Measurements from ENCODE around the gene PRRX2.
"Not testable (repeated sequence)": the region's sequence is repeated elsewhere in the genome, so short reads cannot be mapped to it uniquely, and the experiment has no call there.

Gene PRRX2

GRCh38 chr9:129633207-129633606 lies 32.2 kb upstream of the PRRX2 start:
- H3K27ac ChIP-seq (ENCODE audit: low read depth, low read length): no peak overlapping the region
- H3K4me2 ChIP-seq (ENCODE audit: low read length): no peak overlapping the region
- H3K9me2 ChIP-seq (replicated peaks; ENCODE audit: control insufficient read depth, low read length): no peaks in the 10 kb centered on the region
- no peaks in the 10 kb centered on the region for H3K9me3 ChIP-seq (ENCODE audit: control insufficient read depth, insufficient read depth, low read length)
- TF ChIP-seq EZH2phosphoT487 (IDR thresholded peaks at IDR 0.05; ENCODE audit: borderline replicate concordance, low read length) (no peak), CTCF (IDR thresholded peaks at IDR 0.05; ENCODE audit: low read depth, low read length, poor library complexity, severe bottlenecking) (no peak)
- no peak overlapping the region for H3K4me3 ChIP-seq (ENCODE audit: low read length)
- H3K36me3 ChIP-seq (ENCODE audit: control insufficient read depth, low read length): peaks cover 87% of the 10 kb centered on the region
- H3K27me3 ChIP-seq (ENCODE audit: control insufficient read depth, low read length): no peaks in the 10 kb centered on the region
- peaks cover 7% of the 10 kb centered on the region for H3K4me1 ChIP-seq (ENCODE audit: control insufficient read depth, low read length)
- 0 out of 2 replicates have a peak, but pooled peaks cover 2% of the 10 kb centered on the region for H3F3A ChIP-seq (ENCODE audit: control insufficient read depth, insufficient read depth)
- peaks cover 64% of the 10 kb centered on the region for H3K79me2 ChIP-seq (ENCODE audit: control insufficient read depth, low read length)
- peaks cover 36% of the 10 kb centered on the region for H4K20me1 ChIP-seq (ENCODE audit: control insufficient read depth, insufficient read depth, low read depth, low read length)

GRCh38 chr9:129633848-129634247 lies 31.6 kb upstream of the PRRX2 start:
- Histone ChIP-seq H3K27ac (ENCODE audit: low read depth, low read length) (no peak overlapping the region), H3K79me2 (ENCODE audit: control insufficient read depth, low read length) (peaks cover 59% of the 10 kb centered on the region), H3F3A (ENCODE audit: control insufficient read depth, insufficient read depth) (0 out of 2 replicates have a peak, but pooled peaks cover 2% of the 10 kb centered on the region), H3K4me2 (ENCODE audit: low read length) (no peak overlapping the region), H3K36me3 (ENCODE audit: control insufficient read depth, low read length) (peaks cover 87% of the 10 kb centered on the region), H3K9me3 (ENCODE audit: control insufficient read depth, insufficient read depth, low read length) (no peaks in the 10 kb centered on the region), H3K9me2 (replicated peaks; ENCODE audit: control insufficient read depth, low read length) (no peaks in the 10 kb centered on the region), H3K4me3 (ENCODE audit: low read length) (no peak overlapping the region), H3K4me1 (ENCODE audit: control insufficient read depth, low read length) (0 out of 2 replicates have a peak, but pooled peaks cover under 1% of the 10 kb centered on the region), H3K27me3 (ENCODE audit: control insufficient read depth, low read length) (no peaks in the 10 kb centered on the region), H4K20me1 (ENCODE audit: control insufficient read depth, insufficient read depth, low read depth, low read length) (peaks cover 30% of the 10 kb centered on the region; the same call in 1 of the 2 replicates)
- TF ChIP-seq EZH2phosphoT487 (IDR thresholded peaks at IDR 0.05; ENCODE audit: borderline replicate concordance, low read length) (no peak), CTCF (IDR thresholded peaks at IDR 0.05; ENCODE audit: low read depth, low read length, poor library complexity, severe bottlenecking) (no peak)

GRCh38 chr9:129635099-129636065 lies 30.1 kb upstream of the PRRX2 start:
- Histone ChIP-seq H3K4me3 (ENCODE audit: low read length) (no peak overlapping the region), H3K27ac (ENCODE audit: low read depth, low read length) (no peak overlapping the region), H3K79me2 (ENCODE audit: control insufficient read depth, low read length) (peaks cover 59% of the 10 kb centered on the region), H3K4me2 (ENCODE audit: low read length) (no peak overlapping the region), H4K20me1 (ENCODE audit: control insufficient read depth, insufficient read depth, low read depth, low read length) (peaks cover 21% of the 10 kb centered on the region; the same call in 1 of the 2 replicates), H3K9me2 (replicated peaks; ENCODE audit: control insufficient read depth, low read length) (no peaks in the 10 kb centered on the region), H3K4me1 (ENCODE audit: control insufficient read depth, low read length) (peaks cover 7% of the 10 kb centered on the region), H3F3A (ENCODE audit: control insufficient read depth, insufficient read depth) (peaks cover 6% of the 10 kb centered on the region; the same call in 1 of the 2 replicates), H3K27me3 (ENCODE audit: control insufficient read depth, low read length) (no peaks in the 10 kb centered on the region), H3K9me3 (ENCODE audit: control insufficient read depth, insufficient read depth, low read length) (no peaks in the 10 kb centered on the region), H3K36me3 (ENCODE audit: control insufficient read depth, low read length) (peaks cover 77% of the 10 kb centered on the region)
- no peak for TF ChIP-seq EZH2phosphoT487 (IDR thresholded peaks at IDR 0.05; ENCODE audit: borderline replicate concordance, low read length)
- TF ChIP-seq CTCF (IDR thresholded peaks at IDR 0.05; ENCODE audit: low read depth, low read length, poor library complexity, severe bottlenecking): no peak

GRCh38 chr9:129636343-129636742 lies 29.1 kb upstream of the PRRX2 start:
- not testable (repeated sequence) for H3K27ac ChIP-seq (ENCODE audit: low read depth, low read length); H3K27me3 ChIP-seq (ENCODE audit: control insufficient read depth, low read length); H3K4me2 ChIP-seq (ENCODE audit: low read length); H3K9me2 ChIP-seq (replicated peaks; ENCODE audit: control insufficient read depth, low read length); H3F3A ChIP-seq (ENCODE audit: control insufficient read depth, insufficient read depth); H3K9me3 ChIP-seq (ENCODE audit: control insufficient read depth, insufficient read depth, low read length); H3K4me3 ChIP-seq (ENCODE audit: low read length)
- H3K79me2 ChIP-seq (ENCODE audit: control insufficient read depth, low read length): peaks cover 59% of the 10 kb centered on the region
- peaks cover 16% of the 10 kb centered on the region for H3K4me1 ChIP-seq (ENCODE audit: control insufficient read depth, low read length)
- H4K20me1 ChIP-seq (ENCODE audit: control insufficient read depth, insufficient read depth, low read depth, low read length): peaks cover 26% of the 10 kb centered on the region; the same call in 1 of the 2 replicates
- peaks cover 71% of the 10 kb centered on the region for H3K36me3 ChIP-seq (ENCODE audit: control insufficient read depth, low read length)

All from DOHH2 (cell line).